ENCODE data around the gene PAK3.

DNA sequence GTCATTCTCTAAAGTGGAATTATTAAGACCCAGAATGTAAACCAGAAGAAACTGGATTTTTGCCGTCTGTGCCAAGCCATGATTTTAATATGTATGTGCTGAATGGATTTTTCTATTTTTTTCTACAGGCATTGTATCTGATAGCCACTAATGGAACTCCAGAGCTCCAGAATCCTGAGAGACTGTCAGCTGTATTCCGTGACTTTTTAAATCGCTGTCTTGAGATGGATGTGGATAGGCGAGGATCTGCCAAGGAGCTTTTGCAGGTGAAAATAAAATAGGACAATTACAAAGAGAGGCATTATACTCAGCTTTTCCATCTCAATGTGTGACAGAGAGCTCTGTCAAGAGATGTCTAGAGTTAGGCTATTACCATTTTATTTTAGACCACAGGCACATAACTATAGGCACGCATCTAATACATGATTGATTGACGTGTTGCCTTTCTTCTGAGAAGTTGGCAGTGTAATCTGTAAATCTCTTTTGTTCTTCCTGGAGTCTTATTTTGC, 120.4 kb downstream of the PAK3 start:
- TF ChIP-seq POLR2A (IDR thresholded peaks at IDR 0.05; ENCODE audit: low read length) (no peak), GATA1 (IDR thresholded peaks at IDR 0.05; ENCODE audit: low read depth, low read length) (no peak)
